WTC11 (cell line): ENCODE data around the gene IL1RAPL1.

ENCODE experiments used
- ATF1 ChIP-seq: sonication (generic); formaldehyde crosslinking; IDR thresholded peaks from 2 replicates; pipeline ENCODE4 v1.8.1; 2023; ENCODE audit warnings: mild to moderate bottlenecking, moderate library complexity, missing genetic modification reagents
- TF ChIP-seq, protein P1 (sequence below): sonication (generic); formaldehyde crosslinking; IDR thresholded peaks from 2 replicates; pipeline ENCODE4 v1.8.1; 2022; ENCODE audit warnings: low read depth, mild to moderate bottlenecking, moderate library complexity, missing genetic modification reagents, borderline replicate concordance

DNA sequence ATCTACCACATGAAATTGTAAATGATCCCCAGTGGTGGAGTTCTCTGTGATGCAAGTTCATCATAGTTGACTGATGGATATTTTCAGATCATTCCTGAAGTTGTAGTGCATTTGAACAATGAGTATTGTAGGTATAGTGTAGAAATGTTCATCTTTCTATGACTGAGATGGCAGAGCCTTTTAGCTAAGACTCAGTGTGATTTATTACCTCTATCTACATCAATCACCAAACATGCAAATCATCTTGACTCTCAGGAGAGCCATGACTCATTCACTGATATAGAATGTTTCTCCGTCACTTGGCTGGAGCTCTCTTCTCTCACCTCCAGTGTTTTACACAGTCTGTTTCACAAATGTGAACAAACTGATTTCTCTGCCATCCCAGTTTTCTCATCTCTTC lies 392.6 kb downstream of the IL1RAPL1 start:
- TF ChIP-seq, protein P1, sequence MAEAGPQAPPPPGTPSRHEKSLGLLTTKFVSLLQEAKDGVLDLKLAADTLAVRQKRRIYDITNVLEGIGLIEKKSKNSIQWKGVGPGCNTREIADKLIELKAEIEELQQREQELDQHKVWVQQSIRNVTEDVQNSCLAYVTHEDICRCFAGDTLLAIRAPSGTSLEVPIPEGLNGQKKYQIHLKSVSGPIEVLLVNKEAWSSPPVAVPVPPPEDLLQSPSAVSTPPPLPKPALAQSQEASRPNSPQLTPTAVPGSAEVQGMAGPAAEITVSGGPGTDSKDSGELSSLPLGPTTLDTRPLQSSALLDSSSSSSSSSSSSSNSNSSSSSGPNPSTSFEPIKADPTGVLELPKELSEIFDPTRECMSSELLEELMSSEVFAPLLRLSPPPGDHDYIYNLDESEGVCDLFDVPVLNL: no peak
- TF ChIP-seq ATF1 (CRISPR knock-in tag): no peak
